SK-N-SH (cell line): Measurements from ENCODE around the gene TIMM10B. TPM values are rescaled to one million over a fixed set of nuclear protein-coding genes. Genes with fewer than 3 reads are reported as not detected.

ENCODE experiments used
- CTCF ChIA-PET: fragments of 300-600, 350-600 bp; formaldehyde crosslinking; extraction: SDS; loops from one replicate; lab custom pipeline; 2021; lab: Yijun Ruan, JAX
- POLR2A ChIA-PET: fragments of 350-600 bp; sonication (Branson Sonifier 250); formaldehyde crosslinking; extraction: SDS; loops from one replicate; lab custom pipeline; 2020; ENCODE audit warnings: antibody characterized with exemption, inconsistent platforms; lab: Yijun Ruan, JAX
- DNase-seq: peaks from one replicate; pipeline ENCODE4 v3.0.0; 2012
- H2AFZ ChIP-seq: fragments of 200-600 bp; sonication (generic); 2 replicates; pipeline ENCODE4 v1.8.1; 2016; ENCODE audit warnings: antibody characterized with exemption, mild to moderate bottlenecking, low read depth
- H3F3A ChIP-seq: fragments of 200-600 bp; sonication (generic); replicated peaks from 2 replicates; pipeline ENCODE3; 2016; ENCODE audit warnings: antibody characterized with exemption, mild to moderate bottlenecking; ENCODE audit not compliant: insufficient read depth
- H3K27ac ChIP-seq, 2 experiments: fragments of 200-500 bp in 1 of 2; fragments of 200-600 bp in 1 of 2; sonication (Bioruptor generic) in 1 of 2; sonication (generic), shearing (Covaris generic) in 1 of 2; 2 replicates each; pipeline versions ENCODE4 v1.5.1 to v1.6.1; 2014 to 2016; ENCODE audit warnings: low read depth in 2 of 2, inconsistent platforms in 1 of 2, low read length in 1 of 2, mild to moderate bottlenecking in 1 of 2, mixed read lengths in 1 of 2
- H3K27me3 ChIP-seq: fragments of 200-600 bp; sonication (generic), shearing (Covaris generic); 2 replicates; pipeline ENCODE4 v1.6.1; 2016; ENCODE audit warnings: mixed run types; ENCODE audit not compliant: insufficient read depth
- H3K36me3 ChIP-seq, 2 experiments: fragments of 200-500 bp in 1 of 2; fragments of 200-600 bp in 1 of 2; sonication (Bioruptor generic) in 1 of 2; sonication (generic) in 1 of 2; replicated peaks in 1 of 2; 2 replicates each; pipeline versions ENCODE3 to v1.5.1; 2014 to 2016; ENCODE audit warnings: low read length in 1 of 2, mild to moderate bottlenecking in 1 of 2; ENCODE audit not compliant: insufficient read depth in 2 of 2, control insufficient read depth in 1 of 2
- H3K4me1 ChIP-seq, 2 experiments: fragments of 200-500 bp in 1 of 2; fragments of 200-600 bp in 1 of 2; sonication (Bioruptor generic) in 1 of 2; sonication (generic), shearing (Covaris generic) in 1 of 2; 2 replicates each; pipeline versions ENCODE4 v1.5.1 to v1.6.1; 2014 to 2016; ENCODE audit warnings: low read depth in 1 of 2, low read length in 1 of 2, mixed run types in 1 of 2; ENCODE audit not compliant: insufficient read depth in 2 of 2, control insufficient read depth in 1 of 2
- H3K4me2 ChIP-seq: fragments of 200-600 bp; sonication (generic), shearing (Covaris generic); 2 replicates; pipeline ENCODE4 v1.6.1; 2017; ENCODE audit warnings: mixed run types
- H3K4me3 ChIP-seq, 2 experiments: fragments of 200-500 bp in 1 of 2; fragments of 200-600 bp in 1 of 2; sonication (Bioruptor generic) in 1 of 2; sonication (generic), shearing (Covaris generic) in 1 of 2; 2 replicates each; pipeline versions ENCODE4 v1.5.1 to v1.8.1; 2014 to 2016; ENCODE audit warnings: low read depth in 2 of 2, inconsistent platforms in 1 of 2, low read length in 1 of 2, mild to moderate bottlenecking in 1 of 2, mixed read lengths in 1 of 2, moderate library complexity in 1 of 2
- H3K79me2 ChIP-seq: fragments of 200-600 bp; sonication (generic); 2 replicates; pipeline ENCODE4 v1.8.1; 2017; ENCODE audit warnings: mild to moderate bottlenecking; ENCODE audit not compliant: insufficient read depth
- H3K9ac ChIP-seq: fragments of 200-600 bp; sonication (generic); 2 replicates; pipeline ENCODE4 v1.6.1; 2017; ENCODE audit warnings: mixed run types
- H3K9me2 ChIP-seq: fragments of 200-600 bp; sonication (generic); 2 replicates; pipeline ENCODE4 v1.6.1; 2017; ENCODE audit warnings: mixed run types
- H3K9me3 ChIP-seq: fragments of 200-600 bp; sonication (generic); 2 replicates; pipeline ENCODE4 v1.6.1; 2017; ENCODE audit warnings: mixed run types, mild to moderate bottlenecking, moderate library complexity
- H4K20me1 ChIP-seq: fragments of 200-600 bp; sonication (generic); 2 replicates; pipeline ENCODE4 v1.6.1; 2017; ENCODE audit warnings: mild to moderate bottlenecking, mixed run types; ENCODE audit not compliant: insufficient read depth
- CHD2 ChIP-seq: fragments of 150-350 bp; IDR thresholded peaks from 2 replicates; pipeline ENCODE4 v1.6.1; 2018; ENCODE audit warnings: low read length; ENCODE audit not compliant: partially characterized antibody
- EP300 ChIP-seq, 2 experiments: IDR thresholded peaks; 2 replicates each; pipeline versions ENCODE4 v1.4.0 to v1.6.1; 2012; ENCODE audit warnings: borderline replicate concordance in 1 of 2, low read depth in 1 of 2, low read length in 1 of 2
- EZH2phosphoT487 ChIP-seq: fragments of 200-600 bp; sonication (generic); IDR thresholded peaks from 2 replicates; pipeline ENCODE4 v1.6.1; 2017; ENCODE audit warnings: low read depth, mixed run types, mild to moderate bottlenecking, antibody characterized with exemption, moderate library complexity, borderline replicate concordance
- FOSL2 ChIP-seq: IDR thresholded peaks from 2 replicates; pipeline ENCODE4 v1.4.0; 2012; ENCODE audit warnings: low read depth, mild to moderate bottlenecking, moderate library complexity, borderline replicate concordance
- GATA2 ChIP-seq: sonication (generic); formaldehyde crosslinking; IDR thresholded peaks from 2 replicates; pipeline ENCODE4 v1.5.0; 2020; ENCODE audit warnings: mild to moderate bottlenecking, missing genetic modification reagents
- IRF3 ChIP-seq: fragments of 150-350 bp; IDR thresholded peaks from 2 replicates; pipeline ENCODE4 v1.6.1; 2016; ENCODE audit warnings: mild to moderate bottlenecking, low read depth, low read length
- MEF2A ChIP-seq: IDR thresholded peaks from 2 replicates; pipeline ENCODE4 v1.4.0; 2012; ENCODE audit warnings: low read depth, borderline replicate concordance
- NFIC ChIP-seq: IDR thresholded peaks from 2 replicates; pipeline ENCODE4 v1.4.0; 2012; ENCODE audit warnings: borderline replicate concordance
- NRF1 ChIP-seq: IDR thresholded peaks from 2 replicates; pipeline ENCODE4 v1.6.1; 2012; ENCODE audit warnings: low read depth, mild to moderate bottlenecking, low read length
- POLR2AphosphoS5 ChIP-seq: IDR thresholded peaks from 2 replicates; pipeline ENCODE4 v1.6.1; 2012; ENCODE audit warnings: low read depth, low read length
- RAD21 ChIP-seq: IDR thresholded peaks from 2 replicates; pipeline ENCODE4 v1.6.1; 2012; ENCODE audit warnings: mild to moderate bottlenecking, low read length
- RFX5 ChIP-seq: IDR thresholded peaks from 2 replicates; pipeline ENCODE4 v1.6.1; 2012; ENCODE audit warnings: mild to moderate bottlenecking, improper control_type of control experiment, low read length
- RXRA ChIP-seq: IDR thresholded peaks from 2 replicates; pipeline ENCODE4 v1.4.0; 2012; ENCODE audit warnings: low read depth, mild to moderate bottlenecking, borderline replicate concordance
- SIN3A ChIP-seq: IDR thresholded peaks from 2 replicates; pipeline ENCODE4 v1.6.1; 2012; ENCODE audit warnings: low read depth, mild to moderate bottlenecking, low read length, moderate library complexity, borderline replicate concordance
- TAF1 ChIP-seq: IDR thresholded peaks from 2 replicates; pipeline ENCODE4 v1.6.1; 2012; ENCODE audit warnings: low read depth, mild to moderate bottlenecking, low read length, moderate library complexity, borderline replicate concordance
- TCF12 ChIP-seq: IDR thresholded peaks from 2 replicates; pipeline ENCODE4 v1.4.0; 2012
- TEAD4 ChIP-seq: IDR thresholded peaks from 2 replicates; pipeline ENCODE4 v1.4.0; 2012; ENCODE audit warnings: mild to moderate bottlenecking, borderline replicate concordance; ENCODE audit not compliant: insufficient read depth
- USF2 ChIP-seq: fragments of 150-350 bp; IDR thresholded peaks from 2 replicates; pipeline ENCODE4 v1.6.1; 2017; ENCODE audit warnings: antibody characterized with exemption, low read length, low read depth, borderline replicate concordance
- YY1 ChIP-seq: IDR thresholded peaks from 2 replicates; pipeline ENCODE4 v1.4.0; 2012; ENCODE audit warnings: low read depth, mild to moderate bottlenecking
- WGBS: methylation state at CpG from one replicate; pipeline ENCODE4 v1.1.6; 2017; ENCODE audit warnings: low lambda C conversion rate; 5-methylcytosine and 5-hydroxymethylcytosine counted together
- polyA plus RNA-seq, 3 experiments: library from polyadenylated mRNA; depleted of rRNA; stranded (reverse); fragments of >200 nt; gene quantifications; 2 replicates each; pipeline ENCODE4 v1.2.3, GENCODE V29; 2012
- TF ChIP-seq, protein P1 (sequence below): IDR thresholded peaks from 2 replicates; pipeline ENCODE4; 2012
- TF ChIP-seq, protein P2 (sequence below): IDR thresholded peaks from 2 replicates; pipeline ENCODE4 v1.4.0; 2012; ENCODE audit warnings: low read depth

TIMM10B gene
- polyA plus RNA-seq, 1 of the 3 experiments (the other 2 are of a cell fraction) = 26.2 TPM

DNA sequence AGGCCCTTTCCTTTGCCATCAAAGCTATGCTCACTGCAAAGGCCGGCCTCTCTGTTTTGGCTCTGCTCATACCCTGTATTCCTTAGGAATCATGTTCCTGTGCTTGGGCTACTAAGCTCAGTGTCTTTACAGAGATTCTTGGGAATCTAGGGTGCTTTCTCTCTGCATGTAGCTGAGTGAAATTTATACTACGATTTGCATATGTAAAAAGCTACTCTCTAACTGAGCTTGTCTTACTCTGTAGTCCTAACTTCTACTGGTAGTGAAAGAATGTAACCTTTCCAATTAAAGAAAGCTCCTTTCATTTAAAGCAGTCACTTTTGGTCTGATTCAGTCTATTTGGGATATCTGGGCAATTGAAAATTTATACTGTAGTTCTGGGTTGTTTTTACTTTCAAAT, 48.0 kb downstream of the TIMM10B start:
- no peaks in the 10 kb centered on the region for H3K27me3 ChIP-seq
- H3K9me2 ChIP-seq = no peaks in the 10 kb centered on the region
- H3K36me3 ChIP-seq = peaks cover 0 to 18% of the 10 kb centered on the region in 2 experiments
- no peak overlapping the region for H3K4me3 ChIP-seq
- H2AFZ ChIP-seq = no peak overlapping the region
- H3K4me2 ChIP-seq = no peak overlapping the region
- H3K79me2 ChIP-seq = no peaks in the 10 kb centered on the region
- H3K9ac ChIP-seq = no peak overlapping the region
- WGBS = 86% methylated on average over 2 of the region's 2 CpGs
- no peaks in the 10 kb centered on the region for H4K20me1 ChIP-seq
- DNase-seq = no peak
- no peaks in the 10 kb centered on the region for H3F3A ChIP-seq
- CTCF ChIA-PET = interaction anchor here (0.9 to 6.0 kb wide), 8 partner anchors 9 to 176 kb away, joined by 3 to 46 read pairs (median 4); partner anchors contain the start of gene MRPL17
- POLR2A ChIA-PET = interaction anchor here (1.0 kb wide), 1 partner anchor 83 kb away, joined by 3 read pairs; the partner anchor contains the start of gene TAF10
- TF ChIP-seq TCF12 (no peak), NFIC (no peak), YY1 (no peak), MEF2A (no peak), POLR2AphosphoS5 (no peak), EP300 (IDR thresholded peaks at IDR 0.05; ENCODE audit: borderline replicate concordance in 1 of 2, low read depth in 1 of 2, low read length in 1 of 2) (no peak), NRF1 (no peak), RFX5 (no peak), IRF3 (no peak), TEAD4 (no peak), RAD21 (no peak), FOSL2 (no peak), RXRA (no peak)
- TF ChIP-seq, protein P1, sequence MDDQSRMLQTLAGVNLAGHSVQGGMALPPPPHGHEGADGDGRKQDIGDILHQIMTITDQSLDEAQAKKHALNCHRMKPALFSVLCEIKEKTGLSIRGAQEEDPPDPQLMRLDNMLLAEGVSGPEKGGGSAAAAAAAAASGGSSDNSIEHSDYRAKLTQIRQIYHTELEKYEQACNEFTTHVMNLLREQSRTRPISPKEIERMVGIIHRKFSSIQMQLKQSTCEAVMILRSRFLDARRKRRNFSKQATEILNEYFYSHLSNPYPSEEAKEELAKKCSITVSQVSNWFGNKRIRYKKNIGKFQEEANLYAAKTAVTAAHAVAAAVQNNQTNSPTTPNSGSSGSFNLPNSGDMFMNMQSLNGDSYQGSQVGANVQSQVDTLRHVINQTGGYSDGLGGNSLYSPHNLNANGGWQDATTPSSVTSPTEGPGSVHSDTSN = no peak
- TF ChIP-seq, protein P2, sequence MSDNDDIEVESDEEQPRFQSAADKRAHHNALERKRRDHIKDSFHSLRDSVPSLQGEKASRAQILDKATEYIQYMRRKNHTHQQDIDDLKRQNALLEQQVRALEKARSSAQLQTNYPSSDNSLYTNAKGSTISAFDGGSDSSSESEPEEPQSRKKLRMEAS = no peak
- no peaks in the 10 kb centered on the region; a peak in 2 of 4 replicates for H3K4me1 ChIP-seq
- H3K27ac ChIP-seq = no peak overlapping the region
- H3K9me3 ChIP-seq = no peaks in the 10 kb centered on the region

DNA sequence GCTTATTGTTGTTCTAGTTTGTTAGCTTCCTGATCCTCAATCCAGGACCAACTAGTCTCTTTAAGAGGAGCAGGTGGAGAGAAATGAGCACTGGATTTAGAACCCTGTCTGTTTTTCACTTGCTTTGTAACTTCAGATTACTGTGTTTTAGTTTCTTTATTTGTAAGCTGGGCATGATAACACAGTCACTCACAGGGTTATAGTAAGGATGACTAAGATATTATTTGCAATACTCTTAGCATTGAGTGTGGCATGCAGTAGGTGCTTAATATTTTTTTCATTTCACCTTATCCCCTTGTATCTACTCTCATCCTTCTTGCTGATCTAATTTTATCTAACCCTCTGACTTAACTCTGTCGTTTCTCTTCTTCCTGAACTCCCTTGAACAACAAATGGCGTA, 49.5 kb downstream of the TIMM10B start:
- Histone ChIP-seq H3K4me1 (peaks cover 0 to 3% of the 10 kb centered on the region in 2 experiments; a peak in 2 of 4 replicates), H3K27ac (no peak overlapping the region), H3K9me3 (no peaks in the 10 kb centered on the region), H3K79me2 (no peaks in the 10 kb centered on the region), H4K20me1 (no peaks in the 10 kb centered on the region), H3K4me2 (no peak overlapping the region), H3K27me3 (no peaks in the 10 kb centered on the region), H2AFZ (no peak overlapping the region), H3K9ac (no peak overlapping the region), H3K36me3 (peaks cover 0 to 18% of the 10 kb centered on the region in 2 experiments), H3K9me2 (no peaks in the 10 kb centered on the region), H3K4me3 (no peak overlapping the region), H3F3A (no peaks in the 10 kb centered on the region)
- POLR2A ChIA-PET = interaction anchor here (0.7 to 1.6 kb wide), 2 partner anchors 81 to 150 kb away, joined by 3 to 5 read pairs; partner anchors contain the start of gene TAF10
- 97% methylated on average over 2 of the region's 2 CpGs for WGBS
- no peak for DNase-seq
- CTCF ChIA-PET = interaction anchor here (0.6 to 6.0 kb wide), 66 partner anchors 8 to 227 kb away, joined by 3 to 60 read pairs (median 5); partner anchors contain the start of genes DCHS1, ILK, MRPL17 and TAF10
- no peak for TF ChIP-seq RAD21
- TF ChIP-seq MEF2A = no peak
- no peak for TF ChIP-seq TEAD4
- TF ChIP-seq RXRA = no peak
- no peak for TF ChIP-seq USF2
- TF ChIP-seq SIN3A = no peak
- no peak for TF ChIP-seq EZH2phosphoT487
- TF ChIP-seq, protein P1 = no peak
- TF ChIP-seq TAF1 = no peak
- no peak for TF ChIP-seq IRF3
- TF ChIP-seq TCF12 = no peak
- TF ChIP-seq CHD2 = no peak
- TF ChIP-seq GATA2 = no peak
- no peak for TF ChIP-seq RFX5
